GM13977 (cell line): ENCODE results near the gene SPHKAP.
"Not testable (repeated sequence)": the region's sequence is repeated elsewhere in the genome, so short reads cannot be mapped to it uniquely, and the experiment has no call there.

ENCODE experiments used
- DNase-seq: peaks from one replicate; pipeline ENCODE4 v3.0.0; 2012; ENCODE audit warnings: low spot score
- in situ Hi-C: fragments of 300-500 bp; cut with MboI; formaldehyde crosslinking; loops from one replicate; pipeline ENCODE4 v1.12.0; 2022; ENCODE audit warnings: low sequenced_read_pairs, low pct_unique_long_range_greater_than_20kb, mixed read lengths, inconsistent platforms; ENCODE audit not compliant: unreplicated experiment
- TF ChIP-seq, protein P1 (sequence below): IDR thresholded peaks from 2 replicates; pipeline ENCODE4 v1.5.1; 2012; ENCODE audit warnings: mild to moderate bottlenecking, control low read depth; ENCODE audit not compliant: insufficient read depth; ENCODE audit errors: extremely low read depth, missing control alignments

Gene SPHKAP

DNA sequence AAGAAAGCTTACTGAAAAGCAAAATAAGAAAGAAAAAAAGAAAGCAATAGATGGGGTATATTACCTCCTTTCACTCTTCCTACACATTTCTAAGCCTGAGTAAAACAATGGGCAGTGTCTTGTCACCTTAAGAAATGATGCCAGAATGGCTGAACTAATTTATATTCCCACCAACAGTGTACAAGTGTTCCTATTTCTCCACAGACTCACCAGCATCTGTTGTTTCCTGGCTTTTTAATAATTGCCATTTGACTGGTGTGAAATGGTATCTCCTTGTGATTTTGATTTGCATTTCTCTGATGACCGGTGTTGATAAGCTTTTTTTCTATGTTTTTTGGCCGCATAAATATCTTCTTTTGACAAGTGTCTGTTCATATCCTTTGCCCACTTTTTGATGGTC is 98.4 kb downstream of the SPHKAP start:
- in situ Hi-C loops = no loop called here

DNA sequence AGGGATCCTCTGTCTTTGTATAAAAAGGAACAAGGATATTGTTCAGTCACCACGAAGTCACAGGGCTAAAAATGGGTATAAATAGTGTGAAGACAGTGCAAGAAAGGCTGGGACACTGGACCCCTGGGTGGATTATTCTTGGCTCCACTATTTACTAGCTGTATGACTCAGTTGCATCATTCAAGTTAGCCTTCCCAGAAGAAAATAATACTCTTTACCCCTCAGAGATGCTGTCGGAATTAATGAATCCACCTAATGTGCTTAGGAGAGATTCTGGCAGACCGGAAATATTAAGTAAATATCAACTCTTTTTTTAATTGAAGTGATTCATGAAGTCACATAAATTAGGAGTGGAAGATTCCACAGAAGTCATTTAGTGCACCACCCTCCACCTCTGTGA is 98.9 kb downstream of the SPHKAP start:
- TF ChIP-seq, protein P1, sequence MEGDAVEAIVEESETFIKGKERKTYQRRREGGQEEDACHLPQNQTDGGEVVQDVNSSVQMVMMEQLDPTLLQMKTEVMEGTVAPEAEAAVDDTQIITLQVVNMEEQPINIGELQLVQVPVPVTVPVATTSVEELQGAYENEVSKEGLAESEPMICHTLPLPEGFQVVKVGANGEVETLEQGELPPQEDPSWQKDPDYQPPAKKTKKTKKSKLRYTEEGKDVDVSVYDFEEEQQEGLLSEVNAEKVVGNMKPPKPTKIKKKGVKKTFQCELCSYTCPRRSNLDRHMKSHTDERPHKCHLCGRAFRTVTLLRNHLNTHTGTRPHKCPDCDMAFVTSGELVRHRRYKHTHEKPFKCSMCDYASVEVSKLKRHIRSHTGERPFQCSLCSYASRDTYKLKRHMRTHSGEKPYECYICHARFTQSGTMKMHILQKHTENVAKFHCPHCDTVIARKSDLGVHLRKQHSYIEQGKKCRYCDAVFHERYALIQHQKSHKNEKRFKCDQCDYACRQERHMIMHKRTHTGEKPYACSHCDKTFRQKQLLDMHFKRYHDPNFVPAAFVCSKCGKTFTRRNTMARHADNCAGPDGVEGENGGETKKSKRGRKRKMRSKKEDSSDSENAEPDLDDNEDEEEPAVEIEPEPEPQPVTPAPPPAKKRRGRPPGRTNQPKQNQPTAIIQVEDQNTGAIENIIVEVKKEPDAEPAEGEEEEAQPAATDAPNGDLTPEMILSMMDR = no peak
- no peak for DNase-seq
- in situ Hi-C loops = no loop called here

More for the DNA sequence above, 98.4 kb downstream of the SPHKAP start:
- no peak for DNase-seq
- TF ChIP-seq, protein P1 = no peak

DNA sequence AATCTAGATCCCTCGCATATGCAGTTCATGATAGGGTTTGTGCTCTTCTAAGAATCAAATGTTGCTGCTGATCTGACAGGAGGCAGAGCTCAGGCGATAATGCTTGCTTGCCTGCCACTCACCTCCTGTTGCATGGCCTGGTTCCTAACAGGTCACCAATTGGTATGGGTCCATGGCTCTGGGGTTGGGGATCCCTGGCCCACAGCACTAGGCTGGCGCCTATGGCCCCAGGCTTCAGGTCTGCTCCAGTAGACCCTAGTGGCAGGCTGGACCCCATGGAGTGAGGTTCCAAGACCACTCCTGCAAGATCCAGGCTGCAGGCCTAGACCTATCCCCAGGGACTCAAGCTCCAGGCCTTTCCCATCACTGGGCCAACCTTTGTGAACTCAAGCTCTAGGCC is 102.3 kb downstream of the SPHKAP start:
- TF ChIP-seq, protein P1 = no peak
- in situ Hi-C loops = no loop called here
- no peak for DNase-seq

DNA sequence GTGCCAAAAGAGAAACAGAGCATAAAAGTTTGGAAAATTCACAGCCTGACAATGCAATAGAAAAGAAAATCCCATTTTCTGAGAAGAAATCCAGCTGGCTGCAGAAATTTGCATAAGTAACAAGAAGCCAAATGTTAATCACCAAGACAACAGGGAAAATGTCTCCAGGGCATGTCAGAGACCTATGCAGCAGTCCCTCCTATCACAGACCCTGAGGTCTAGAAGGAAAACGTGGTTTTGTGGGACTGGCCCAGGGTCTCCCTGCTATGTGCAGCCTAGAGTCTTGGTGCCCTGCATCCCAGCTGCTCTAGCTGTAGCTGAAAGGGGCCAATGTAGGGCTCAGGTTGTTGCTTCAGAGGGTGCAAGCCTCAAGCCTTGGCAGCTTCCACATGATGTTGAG is 104.8 kb downstream of the SPHKAP start:
- in situ Hi-C loops, DNase-seq: not testable (repeated sequence)

DNA sequence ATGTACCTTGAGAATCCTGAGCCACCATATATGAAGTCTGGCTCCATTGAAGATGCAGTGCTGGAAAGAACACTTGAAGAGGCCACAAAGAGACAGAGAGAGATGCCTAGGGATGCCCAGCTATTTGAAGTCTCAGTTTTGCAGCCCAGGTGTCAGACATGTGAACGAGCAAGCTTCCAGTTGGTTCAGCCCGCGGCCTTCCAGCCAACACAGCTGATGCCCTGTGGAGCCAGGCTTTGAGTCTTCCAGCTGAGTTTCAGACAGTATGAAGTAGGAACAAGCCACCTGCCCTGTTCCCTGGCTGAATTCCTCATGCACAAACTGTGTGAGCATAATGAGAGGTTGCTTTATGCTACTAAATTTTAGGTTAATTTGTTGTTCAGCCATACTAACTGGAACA is 108.8 kb downstream of the SPHKAP start:
- in situ Hi-C loops = no loop called here
- TF ChIP-seq, protein P1 = no peak
- no peak for DNase-seq

DNA sequence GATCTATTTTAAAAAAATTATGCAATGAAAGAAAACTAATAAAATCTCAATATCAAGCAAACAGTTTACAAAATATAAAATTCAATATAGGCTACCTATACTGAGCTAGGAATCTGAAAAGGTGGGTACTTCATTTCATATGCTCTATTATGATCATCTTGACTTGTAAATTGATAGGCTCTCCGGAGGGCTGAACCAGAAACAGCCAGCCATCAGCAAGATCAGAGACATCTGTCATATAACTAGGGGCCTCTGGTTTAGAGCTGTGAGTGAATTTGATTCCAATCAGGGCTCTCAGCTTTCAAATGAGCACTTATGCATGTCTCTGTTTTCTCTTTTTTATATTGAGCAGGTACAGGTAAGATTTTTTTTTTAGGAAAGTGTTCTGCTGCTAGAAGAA is 114.2 kb downstream of the SPHKAP start:
- DNase-seq = no peak
- in situ Hi-C loops = no loop called here
- TF ChIP-seq, protein P1 = no peak

DNA sequence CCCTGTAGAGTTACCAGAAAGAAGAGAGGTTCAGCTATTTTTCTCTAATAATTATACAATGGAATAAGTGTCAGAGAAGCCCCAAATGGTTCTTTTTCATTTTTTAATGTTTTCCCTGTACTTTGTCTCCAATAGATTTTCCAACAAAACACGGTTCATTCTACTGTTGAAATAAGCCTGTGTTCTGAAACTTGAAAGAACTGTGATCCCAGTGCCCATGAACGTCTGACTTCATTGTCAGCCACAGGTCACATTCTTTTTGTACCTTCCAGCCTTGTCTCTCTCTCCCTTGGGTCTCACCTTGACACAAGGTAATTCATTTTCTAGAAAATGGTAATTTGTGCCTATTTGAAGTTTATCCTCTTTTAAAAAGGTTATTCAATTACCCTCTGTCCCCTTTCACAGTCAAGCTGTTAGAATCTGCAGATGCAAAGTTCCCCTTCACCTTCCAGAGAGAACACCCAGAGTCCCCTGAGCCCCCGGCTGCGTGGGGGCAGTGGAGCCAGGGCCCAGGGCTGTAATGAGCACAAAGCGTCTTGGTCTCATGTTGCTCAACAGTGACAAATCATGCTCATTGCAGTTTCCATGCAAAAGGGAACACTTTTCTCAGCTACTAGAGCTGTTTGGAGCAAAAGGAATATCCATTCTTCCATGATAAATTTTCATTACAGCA is 115.2 kb downstream of the SPHKAP start:
- DNase-seq = no peak
- in situ Hi-C loops = no loop called here
- TF ChIP-seq, protein P1 = no peak
